Spleen (tissue), 11 donors: ENCODE results near the gene OR2S2. TPM values are rescaled to one million over a fixed set of nuclear protein-coding genes. Genes with fewer than 3 reads are reported as not detected.

Source experiments
- DNase-seq: peaks from one replicate; pipeline ENCODE4 v3.0.0-alpha.2; 2020
- H3K27ac ChIP-seq, 8 donors: fragments of 200-600 bp; sonication (generic) in 7 of 8; 1 replicate in 4 of 8; 2 replicates in 4 of 8; pipeline versions ENCODE4 v1.5.0 to v1.8.0; 2016 to 2021; ENCODE audit warnings: inconsistent platforms in 4 of 8, mild to moderate bottlenecking in 4 of 8, moderate library complexity in 1 of 8
- H3K27me3 ChIP-seq, 7 donors: fragments of 200-600 bp; sonication (generic) in 6 of 7; replicated peaks in 1 of 7; 1 replicate in 4 of 7; 2 replicates in 3 of 7; pipeline versions ENCODE4 v1.5.0 to v1.8.0; 2016 to 2021; ENCODE audit warnings: inconsistent platforms in 3 of 7, mild to moderate bottlenecking in 1 of 7
- H3K36me3 ChIP-seq, 6 donors: fragments of 200-600 bp; sonication (generic) in 5 of 6; 1 replicate in 4 of 6; 2 replicates in 2 of 6; pipeline versions ENCODE4 v1.5.0 to v1.8.0; 2016 to 2021; ENCODE audit warnings: inconsistent platforms in 2 of 6
- H3K4me1 ChIP-seq, 6 donors: fragments of 200-600 bp; sonication (generic) in 5 of 6; 1 replicate in 3 of 6; 2 replicates in 3 of 6; pipeline versions ENCODE4 v1.5.0 to v1.8.0; 2016 to 2021; ENCODE audit warnings: inconsistent platforms in 3 of 6
- H3K4me3 ChIP-seq, 8 donors: fragments of 200-600 bp; sonication (generic) in 7 of 8; 1 replicate in 4 of 8; 2 replicates in 4 of 8; pipeline versions ENCODE4 v1.5.0 to v1.8.0; 2016 to 2021; ENCODE audit warnings: inconsistent platforms in 4 of 8, mild to moderate bottlenecking in 4 of 8, moderate library complexity in 2 of 8
- H3K9me3 ChIP-seq, 8 donors: fragments of 200-600 bp; sonication (generic) in 7 of 8; 1 replicate in 4 of 8; 2 replicates in 4 of 8; pipeline versions ENCODE4 v1.5.0 to v1.8.0; 2016 to 2021; ENCODE audit warnings: inconsistent platforms in 4 of 8
- CTCF ChIP-seq, 11 experiments: fragments of 200-600 bp in 7 of 11; fragments of 450-650 bp in 4 of 11; sonication (generic) in 4 of 11; IDR thresholded peaks in 8 of 11; conservative IDR thresholded peaks in 3 of 11; 1 replicate in 7 of 11; 2 replicates in 4 of 11; pipeline versions ENCODE4 v1.4.0 to v1.8.0; 2016 to 2021; ENCODE audit warnings: antibody characterized with exemption in 11 of 11, inconsistent platforms in 4 of 11, mild to moderate bottlenecking in 1 of 11
- POLR2A ChIP-seq, 3 donors: fragments of 450-650 bp; IDR thresholded peaks; one replicate each; pipeline ENCODE4 v1.5.1; 2017; ENCODE audit warnings: antibody characterized with exemption in 3 of 3, mild to moderate bottlenecking in 1 of 3
- POLR2AphosphoS5 ChIP-seq, 3 donors: sonication (generic); formaldehyde crosslinking; IDR thresholded peaks; one replicate each; pipeline ENCODE4 v1.5.1; 2017; ENCODE audit warnings: antibody characterized with exemption in 3 of 3
- WGBS, 5 donors: extraction: QIAGEN DNeasy Blood & Tissue Kit in 3 of 5; methylation state at CpG; one replicate each; pipeline versions ENCODE4 v1.1.5 to v1.1.7; 2013 to 2018; 5-methylcytosine and 5-hydroxymethylcytosine counted together
- intact Hi-C: fragments of 100-400 bp; cut with DNase I; formaldehyde crosslinking; loops from one replicate; pipeline ENCODE4 v1.15.0; 2023; ENCODE audit warnings: low total_unique reads
- polyA plus RNA-seq, 3 donors: library from polyadenylated mRNA; stranded (reverse); fragments of 200-250 nt; gene quantifications; one replicate each; pipeline ENCODE4 v1.2.1, GENCODE V29; 2013
- total RNA-seq, 7 donors: library from RNA; depleted of rRNA in 3 of 7; stranded (reverse); fragments of >200 nt in 3 of 7; fragmentation: NEBNext Ultra II Directional in 4 of 7; extraction: Animal tissue kit (Norgen Biotek cat#: 25700) in 4 of 7; gene quantifications; one replicate each; pipeline versions ENCODE4 v1.1.0 to v1.2.1, GENCODE V29; 2016 to 2021
- donor health status: healthy with polysubstance abuse.
- donor health status: DM: no; HTN: no; CAD: no; lungs with moderate emphysema.
- donor health status: DM: no; HTN: no; CAD: no.
- donor health status: Bipolar disorder and iron deficiency.
- donor health status: healthy.
- donor health status: DM: no; HTN: no; CAD: no.
- donor health status: DM: yes; HTN: yes; CAD: no.

The OR2S2 gene
- total and polyA plus RNA-seq, 10 donors: not detected

- DNase-seq: no peak
- 50 to 79% (median 75%) methylated on average over 1 of the region's 1 CpG for whole genome bisulfite sequencing, 5 donors
- Histone ChIP-seq H3K27ac (no peak overlapping the region), H3K9me3 (peaks cover 3 to 27% (median 18%) of the 10 kb centered on the region in 8 donors), H3K4me1 (peaks cover 0 to 18% (median 2%) of the 10 kb centered on the region in 6 donors), H3K36me3 (no peaks in the 10 kb centered on the region), H3K27me3 (peaks cover 0 to 65% (median 15%) of the 10 kb centered on the region in 7 donors), H3K4me3 (no peak overlapping the region)
- intact Hi-C loops: no loop called here
- TF ChIP-seq POLR2A (IDR thresholded peaks at IDR 0.05): peak in 1 of 3 donors; percentile 7
- TF ChIP-seq CTCF (IDR thresholded peaks at IDR 0.05 in 8 of 11, conservative IDR thresholded peaks at IDR 0.05 in 3 of 11): no peak
Observed at GRCh38 chr9:35976726-35977125, 18.8 kb upstream of the OR2S2 start.

GRCh38 chr9:35974800-35975199 lies 16.8 kb upstream of the OR2S2 start:
- Histone ChIP-seq H3K27ac (no peak overlapping the region), H3K36me3 (no peaks in the 10 kb centered on the region), H3K9me3 (peaks cover 3 to 27% (median 18%) of the 10 kb centered on the region in 8 donors), H3K27me3 (peaks cover 0 to 57% (median 20%) of the 10 kb centered on the region in 7 donors), H3K4me3 (no peak overlapping the region), H3K4me1 (peaks cover 0 to 19% (median 2%) of the 10 kb centered on the region in 6 donors)
- intact Hi-C loops: no loop called here
- WGBS, 5 donors: 96 to 100% (median 97%) methylated on average over 1 of the region's 1 CpG
- no peak for DNase-seq
- TF ChIP-seq POLR2AphosphoS5 (IDR thresholded peaks at IDR 0.05) (no peak), CTCF (IDR thresholded peaks at IDR 0.05 in 8 of 11, conservative IDR thresholded peaks at IDR 0.05 in 3 of 11) (no peak), POLR2A (IDR thresholded peaks at IDR 0.05) (no peak)

- Histone ChIP-seq H3K27ac (no peak overlapping the region), H3K9me3 (peaks cover 3 to 27% (median 18%) of the 10 kb centered on the region in 8 donors), H3K4me1 (peaks cover 0 to 19% (median 2%) of the 10 kb centered on the region in 6 donors), H3K4me3 (peak overlapping the region in 2 of 8 donors; percentile 18 to 48), H3K27me3 (peaks cover 0 to 45% (median 18%) of the 10 kb centered on the region in 7 donors), H3K36me3 (no peaks in the 10 kb centered on the region)
- 4 to 6% (median 5%) methylated on average over 25 to 35 of the region's 35 CpGs for WGBS, 5 donors
- DNase-seq: no peak
- TF ChIP-seq POLR2AphosphoS5 (IDR thresholded peaks at IDR 0.05) (no peak), POLR2A (IDR thresholded peaks at IDR 0.05) (no peak), CTCF (IDR thresholded peaks at IDR 0.05 in 8 of 11, conservative IDR thresholded peaks at IDR 0.05 in 3 of 11) (no peak)
- intact Hi-C loops: no loop called here
Observed at GRCh38 chr9:35972093-35972492, 14.1 kb upstream of the OR2S2 start.

DNA sequence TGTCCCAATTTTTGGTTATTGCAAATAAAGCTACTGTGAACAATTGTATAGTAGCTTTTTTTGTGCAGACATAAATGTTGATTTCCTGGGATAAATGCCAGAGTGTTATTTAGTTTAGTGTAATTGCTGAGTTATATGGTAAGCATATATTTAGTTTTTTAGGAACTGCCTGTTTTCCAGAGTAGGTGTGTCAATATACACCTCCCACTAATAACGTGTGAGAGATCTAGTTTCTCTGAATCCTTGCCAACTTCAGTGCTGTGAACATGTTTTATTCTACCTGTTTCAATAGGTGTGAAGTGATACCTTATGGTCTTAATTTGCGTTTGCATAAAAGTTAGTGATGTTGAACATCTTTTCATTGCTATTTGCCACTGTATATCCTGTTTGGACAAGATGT lies 9.1 kb upstream of the OR2S2 start:
- intact Hi-C loops: no loop called here
- Histone ChIP-seq H3K27me3 (peaks cover 0 to 26% (median 8%) of the 10 kb centered on the region in 7 donors), H3K4me1 (peaks cover 0 to 5% (median 0%) of the 10 kb centered on the region in 6 donors), H3K4me3 (no peak overlapping the region), H3K27ac (no peak overlapping the region), H3K9me3 (no peaks in the 10 kb centered on the region), H3K36me3 (no peaks in the 10 kb centered on the region)
- TF ChIP-seq POLR2AphosphoS5 (IDR thresholded peaks at IDR 0.05): no peak
- no peak for TF ChIP-seq CTCF (IDR thresholded peaks at IDR 0.05 in 8 of 11, conservative IDR thresholded peaks at IDR 0.05 in 3 of 11)
- TF ChIP-seq POLR2A (IDR thresholded peaks at IDR 0.05): no peak
- DNase-seq: no peak
- whole genome bisulfite sequencing, 5 donors: 55 to 72% (median 69%) methylated on average over 2 of the region's 2 CpGs
